Activated effector memory CD4-positive, alpha-beta T cell treated with anti-CD3 and anti-CD28 coated beads, Interleukin-2, amount 50 U/mL, for 16 hours (primary cell): ENCODE data around the gene NCAM2.

ENCODE experiments used
- DNase-seq: peaks from one replicate; pipeline ENCODE4 v3.0.0-alpha.2; 2020

NCAM2 gene

GRCh38 chr21:21179619-21180298, 181.6 kb downstream of the NCAM2 start:
- no peak for DNase-seq

- DNase-seq: no peak
Measured at GRCh38 chr21:21182401-21183010, 184.3 kb downstream of the NCAM2 start.

DNA sequence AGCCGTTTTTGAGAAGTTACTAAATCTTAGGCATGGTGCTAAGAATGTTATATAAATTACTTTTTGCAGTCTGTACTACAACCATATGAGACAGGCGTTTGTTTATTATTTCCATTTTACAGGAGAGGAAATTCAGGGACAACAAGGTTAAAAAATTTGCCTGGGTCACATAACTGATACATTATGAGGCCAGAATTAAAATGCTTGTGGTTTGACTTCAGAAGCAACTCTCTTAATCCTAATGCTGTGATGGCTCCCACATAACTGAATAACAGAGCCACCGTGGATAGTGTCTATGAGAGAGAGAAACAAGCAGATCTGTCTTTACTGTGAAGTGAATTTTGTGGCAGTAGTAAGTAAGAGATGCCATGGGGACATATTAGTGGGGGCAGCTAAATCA, 184.9 kb downstream of the NCAM2 start:
- no peak for DNase-seq

DNA sequence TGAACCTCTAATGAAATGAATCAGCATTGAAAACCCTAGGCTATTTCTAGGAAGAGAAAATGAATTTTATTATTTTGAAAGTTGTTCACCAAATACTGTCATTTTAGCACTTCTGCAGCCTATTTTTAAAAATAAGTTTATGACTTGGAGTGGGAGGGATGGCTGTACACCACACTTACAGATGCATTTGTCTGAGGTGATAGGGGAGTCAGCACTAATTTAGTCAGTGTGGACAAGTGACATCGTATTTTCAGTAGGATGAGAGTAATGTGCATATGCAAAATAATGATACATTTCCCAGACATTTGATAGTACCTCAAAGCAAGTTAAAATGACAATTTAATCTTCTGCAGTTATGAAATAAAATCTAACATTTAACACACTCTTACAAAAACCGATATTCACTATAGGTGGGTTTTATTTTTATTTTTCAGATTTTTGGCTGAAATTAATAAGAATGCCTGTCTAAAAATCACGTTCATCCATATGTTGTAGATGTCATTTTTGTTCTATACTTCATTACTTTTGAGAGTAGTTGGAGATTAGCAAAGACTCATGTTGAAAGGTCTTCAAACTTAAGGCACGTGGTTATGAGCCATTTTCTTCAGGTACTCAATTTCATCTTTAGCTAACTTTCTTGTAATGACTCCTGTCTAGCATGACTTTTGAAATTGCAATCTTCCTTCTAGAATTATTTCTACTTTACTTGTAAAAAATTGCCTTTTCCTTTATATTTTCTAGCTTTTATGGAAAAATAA, 186.7 kb downstream of the NCAM2 start:
- DNase-seq: no peak

DNA sequence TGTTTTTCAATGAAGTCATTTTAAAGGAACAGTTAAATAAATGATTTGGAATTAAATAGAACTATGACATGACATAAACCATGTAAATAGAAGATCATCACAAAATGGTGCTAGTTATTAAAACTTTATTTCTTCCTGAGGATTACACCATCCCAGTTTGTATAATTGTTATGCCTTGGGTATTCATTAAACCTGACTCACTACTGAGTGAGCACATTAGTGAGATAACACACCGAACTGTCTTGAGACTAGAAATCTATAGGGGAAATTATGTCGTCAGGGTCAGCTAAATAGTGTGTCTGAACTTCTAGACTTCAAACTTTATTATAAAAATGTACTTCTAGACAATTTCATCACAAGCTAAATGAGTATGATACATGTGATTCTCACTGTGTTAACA, 189.4 kb downstream of the NCAM2 start:
- DNase-seq: no peak

GRCh38 chr21:21188513-21189195, 190.4 kb downstream of the NCAM2 start:
- no peak for DNase-seq

- DNase-seq: no peak
Measured at GRCh38 chr21:21195417-21195943, 197.3 kb downstream of the NCAM2 start.

DNA sequence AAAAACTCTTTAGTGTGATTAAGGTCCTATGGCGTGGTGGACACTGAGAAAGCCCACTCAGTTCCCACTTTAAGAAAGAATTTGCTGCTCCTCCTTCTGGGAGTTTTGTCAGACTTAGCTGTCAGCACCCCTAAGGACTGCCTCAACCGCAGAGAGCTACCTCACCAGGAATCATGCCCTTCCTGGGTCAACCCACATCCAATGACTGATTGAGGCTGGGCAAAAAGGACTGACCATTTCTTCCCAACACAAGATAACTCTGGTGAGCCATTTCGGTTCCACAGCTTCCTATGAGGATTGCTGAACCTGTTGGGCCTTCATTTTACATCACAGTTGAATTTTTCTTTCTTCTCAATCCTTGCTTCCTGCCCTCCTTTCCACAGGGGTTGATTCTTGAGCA, 197.9 kb downstream of the NCAM2 start:
- DNase-seq: no peak

DNA sequence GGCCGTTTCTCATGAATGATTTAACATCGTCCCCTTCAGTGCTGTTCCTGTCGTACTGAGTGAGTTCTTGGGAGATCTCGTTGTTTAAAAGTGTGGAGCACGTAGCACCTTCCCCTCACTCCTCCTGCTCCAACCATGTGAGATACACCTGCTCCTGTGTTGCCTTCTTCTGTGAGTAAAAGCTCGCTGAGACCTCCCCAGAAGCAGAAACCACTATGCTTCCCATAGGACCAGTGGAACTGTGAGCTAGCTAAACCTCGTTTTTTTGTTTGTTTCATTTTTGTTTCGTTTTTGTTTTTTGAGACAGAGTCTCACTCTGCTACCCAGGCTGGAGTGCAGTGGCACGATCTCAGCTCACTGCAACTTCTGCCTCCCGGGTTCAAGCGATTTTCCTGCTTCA, 198.6 kb downstream of the NCAM2 start:
- DNase-seq: no peak

DNA sequence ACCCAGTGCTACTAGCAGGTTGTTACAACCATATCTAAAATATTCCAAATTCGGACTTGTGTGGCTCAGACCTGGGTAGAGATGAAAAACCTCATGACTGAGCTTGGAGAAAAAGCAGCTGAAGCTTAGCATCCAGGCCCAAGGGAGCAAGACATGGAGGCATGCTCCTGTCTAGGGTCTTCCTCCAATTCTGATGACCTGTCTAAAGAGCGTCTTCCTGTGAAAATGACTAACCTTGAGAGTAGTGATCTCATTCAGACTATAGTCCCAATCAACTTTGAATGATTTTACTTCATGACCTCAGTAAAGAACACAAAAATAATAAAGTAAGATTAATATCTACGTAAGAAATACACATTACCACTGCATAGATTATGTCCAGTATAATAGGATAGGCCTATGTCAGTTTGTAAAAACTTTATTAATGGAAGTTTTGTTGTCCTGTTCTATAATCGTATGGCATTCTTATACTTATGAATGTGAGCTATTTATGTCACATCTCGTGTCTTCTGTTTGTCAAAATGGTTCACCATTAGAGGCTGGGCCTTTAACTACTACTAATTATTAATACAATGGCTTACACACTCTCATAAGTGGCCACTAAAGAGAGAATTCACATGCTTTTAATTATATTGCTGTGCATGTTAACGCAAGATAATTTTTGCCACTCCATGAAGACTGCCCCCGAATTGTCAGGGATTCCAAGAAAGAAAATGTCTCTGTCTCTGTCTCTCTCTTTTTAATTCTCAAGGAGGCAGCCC, 201.3 kb downstream of the NCAM2 start:
- no peak for DNase-seq

GRCh38 chr21:21200103-21200938, 202.1 kb downstream of the NCAM2 start:
- DNase-seq: no peak

DNA sequence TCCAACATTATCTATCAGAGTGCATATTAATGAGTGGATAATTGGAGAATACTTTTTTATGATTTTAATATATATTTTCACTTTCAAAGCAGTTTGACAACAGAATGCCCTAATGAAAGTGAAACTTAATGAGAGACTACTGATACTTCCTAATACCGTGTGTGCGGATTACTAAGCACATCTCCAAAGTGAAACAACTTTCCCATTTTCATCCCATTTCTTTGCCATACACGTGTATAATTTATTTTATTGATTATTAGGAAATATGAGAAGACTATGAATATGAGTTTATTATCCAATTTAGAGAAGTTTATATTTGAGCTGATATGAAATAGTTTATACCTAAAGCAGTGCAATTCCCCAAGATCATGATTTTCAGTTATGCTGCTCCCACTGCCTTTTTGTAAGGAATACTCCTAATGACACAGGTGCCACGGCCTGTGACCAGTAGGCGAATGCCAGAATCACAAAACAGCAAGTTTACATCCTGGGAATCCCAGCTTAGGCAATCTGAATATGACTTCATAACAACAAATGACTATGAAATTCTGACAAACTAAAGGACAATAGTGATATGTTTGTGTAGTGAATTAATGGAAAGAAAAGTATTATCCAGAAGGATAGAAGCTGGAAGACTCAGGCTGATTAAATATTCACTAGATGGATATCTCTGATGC, 202.9 kb downstream of the NCAM2 start:
- no peak for DNase-seq

DNA sequence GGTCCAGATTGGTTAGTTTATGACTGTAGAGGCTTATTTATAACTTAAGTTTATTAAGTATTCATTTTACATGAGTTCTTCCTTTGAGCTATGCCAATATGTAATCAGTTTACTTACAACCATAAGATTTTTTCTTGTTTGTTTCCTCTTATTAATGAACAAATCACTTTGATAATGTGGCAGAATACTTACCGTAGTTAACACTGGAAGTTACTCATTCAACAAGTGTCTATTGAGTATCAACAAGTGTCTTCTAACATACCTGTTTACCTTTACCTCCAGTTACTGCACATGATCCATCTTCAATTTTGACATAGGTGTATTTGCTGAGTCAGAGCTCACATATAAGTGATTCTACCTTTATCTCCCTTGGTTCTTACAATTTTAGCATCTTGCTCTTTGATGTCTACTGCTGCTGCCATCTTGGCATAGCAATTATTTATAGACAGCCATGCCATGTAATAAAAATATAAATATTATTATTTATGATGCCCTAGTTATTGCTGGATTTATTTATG, 205.7 kb downstream of the NCAM2 start:
- no peak for DNase-seq

DNA sequence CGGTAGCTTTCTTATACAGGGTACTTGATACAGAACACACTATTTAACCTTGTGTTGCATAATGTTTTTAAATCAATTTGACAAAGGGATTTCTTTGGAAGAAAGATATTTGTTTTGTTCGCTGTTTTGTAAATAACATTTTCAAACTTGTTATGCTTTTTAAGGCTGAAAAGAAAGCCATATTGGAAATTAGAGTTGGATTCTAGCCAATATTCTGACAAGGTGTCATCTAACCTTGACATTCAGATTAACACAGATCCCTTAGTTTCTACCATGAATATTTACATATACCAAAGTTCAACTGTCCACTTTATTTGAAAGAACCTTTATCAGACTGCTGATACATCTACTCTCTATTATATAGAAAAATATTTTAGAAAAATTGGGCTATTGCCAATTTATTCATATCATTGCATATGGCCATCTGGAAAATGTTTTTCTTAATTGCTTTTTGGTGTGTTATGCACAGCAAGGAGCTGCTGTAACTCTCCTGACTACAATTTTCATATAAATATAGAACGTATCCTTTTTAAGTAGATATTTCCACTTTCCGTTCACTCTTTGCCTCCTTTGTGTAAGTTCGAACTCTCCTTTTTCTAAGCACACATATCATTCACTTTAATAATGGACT, 206.3 kb downstream of the NCAM2 start:
- no peak for DNase-seq

DNA sequence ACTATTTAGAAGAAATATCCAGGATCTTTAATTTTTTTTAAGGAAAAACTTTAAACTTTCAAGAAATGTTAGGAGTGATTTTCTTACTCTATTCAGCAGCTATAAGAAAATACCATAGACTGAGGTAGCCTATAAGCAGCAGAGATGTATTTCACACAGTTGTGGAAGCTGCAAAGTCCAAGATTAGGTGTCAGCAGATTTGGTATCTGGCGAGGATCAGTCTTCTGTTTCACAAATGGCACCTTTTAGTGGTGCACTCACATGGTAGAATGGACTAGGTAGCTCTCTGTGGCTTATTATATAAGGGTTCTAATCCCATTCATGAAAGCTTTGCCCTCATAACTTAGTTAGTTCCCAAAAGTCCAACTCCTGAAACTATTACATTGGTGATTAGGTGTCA, 207.4 kb downstream of the NCAM2 start:
- DNase-seq: no peak

DNA sequence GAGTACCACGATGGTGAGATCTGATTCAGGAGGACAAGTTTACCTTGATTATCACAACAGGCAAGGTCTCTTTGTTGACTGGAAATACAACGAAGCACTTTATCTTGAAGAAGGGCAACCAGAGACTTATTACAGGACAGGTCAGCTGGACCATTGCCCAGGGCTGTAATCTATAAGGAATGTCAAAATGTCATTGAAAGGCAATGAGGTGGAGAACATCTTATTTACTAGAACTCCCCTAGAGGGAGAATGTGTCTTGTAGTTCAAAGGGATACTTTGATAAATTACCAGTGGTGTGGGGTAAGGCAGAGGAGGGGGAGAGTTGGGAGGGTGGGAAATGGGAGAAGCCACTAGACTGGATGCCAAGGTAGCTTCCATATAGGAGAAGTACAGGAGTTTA, 212.3 kb downstream of the NCAM2 start:
- no peak for DNase-seq

GRCh38 chr21:21213297-21213696, 215.1 kb downstream of the NCAM2 start:
- no peak for DNase-seq

DNA sequence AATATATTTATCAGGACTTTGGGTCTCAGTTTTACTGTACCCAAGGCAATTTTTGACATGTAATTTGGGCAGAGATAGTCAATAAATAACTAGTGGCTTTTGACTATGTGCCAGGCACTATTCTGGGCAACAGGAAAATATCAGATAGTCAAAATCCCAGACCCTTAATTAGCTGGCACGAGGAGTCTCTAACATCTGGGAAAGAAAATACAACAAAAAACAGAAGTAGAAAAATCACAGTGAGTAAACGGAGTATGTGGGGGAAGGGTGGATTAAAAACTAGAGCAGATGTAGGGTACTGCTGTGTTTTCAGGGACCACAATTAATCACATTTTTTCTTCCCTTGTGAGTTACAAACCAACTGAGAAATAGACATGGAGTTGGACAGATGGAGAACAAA, 217.8 kb downstream of the NCAM2 start:
- DNase-seq: no peak

- no peak for DNase-seq
Measured at GRCh38 chr21:21226472-21226871, 228.3 kb downstream of the NCAM2 start.

GRCh38 chr21:21230672-21231071, 232.5 kb downstream of the NCAM2 start:
- DNase-seq: no peak
